ENCODE measurements around the gene FBXL19. TPM values are rescaled to one million over a fixed set of nuclear protein-coding genes. Genes with fewer than 3 reads are reported as not detected.

Gene FBXL19
- total RNA-seq, 2 donors from 2014 or later = 21.9 to 44.8 TPM

- H3K36me3 ChIP-seq = no peaks in the 10 kb centered on the region
- intact Hi-C loops (cut with DNase I) = no loop called here
- H3K27ac ChIP-seq = no peak overlapping the region
- no peak for DNase-seq
- H3K9me3 ChIP-seq = no peaks in the 10 kb centered on the region
- peaks cover 7% of the 10 kb centered on the region for H3K27me3 ChIP-seq
- no peak for TF ChIP-seq CTCF (IDR thresholded peaks at IDR 0.05)
- H3K4me3 ChIP-seq = peak overlapping the region; percentile 36
- H3K4me1 ChIP-seq = no peaks in the 10 kb centered on the region
- H3K9ac ChIP-seq (ENCODE audit: low read depth in 2 of 2, low read length in 2 of 2) = peak overlapping the region in 1 of 2 donors; percentile 83
Observed at GRCh38 chr16:30997725-30998711, 74.6 kb downstream of the FBXL19 start.

Small RNA genes lying within 50 kb of the gene (microRNA-seq; reads per million reads assigned to microRNA genes)
- gene MIR4519 (2.2 reads per million), gene MIR762 (not detected)

Other genes with a start within 250 kb of the FBXL19 start
- gene SRCAP, start 224.4 kb upstream of the FBXL19 start, total RNA-seq = 10 to 100 TPM; 44.0 to 79.3 TPM
- gene PHKG2, start 175.1 kb upstream of the FBXL19 start, total RNA-seq = 10 to 100 TPM; 33.6 to 47.8 TPM
- 10 to 100 TPM in 1 of 2 donors, 1 to 10 TPM in 1; 8.6 to 12.7 TPM for gene CFAP119, start 161.5 kb upstream of the FBXL19 start, total RNA-seq
- gene RNF40, start 161.2 kb upstream of the FBXL19 start, total RNA-seq = 100 to 1,000 TPM in 1 of 2 donors, 10 to 100 TPM in 1; 94.6 to 117 TPM
- gene ZNF629, start 136.4 kb upstream of the FBXL19 start, total RNA-seq = 10 to 100 TPM; 11.8 to 15.2 TPM
- 10 to 100 TPM; 19.9 to 34.5 TPM for gene BCL7C, start 29.5 kb upstream of the FBXL19 start, total RNA-seq
- gene CTF1, start 27.0 kb upstream of the FBXL19 start, total RNA-seq = 1 to 10 TPM in 1 of 2 donors, under 1 TPM in 1; 0.72 to 1.6 TPM
- gene ORAI3, start 25.5 kb downstream of the FBXL19 start, total RNA-seq = 10 to 100 TPM; 14.3 to 22.1 TPM
- gene SETD1A, start 34.2 kb downstream of the FBXL19 start, total RNA-seq = 10 to 100 TPM; 11.6 to 15.9 TPM
- gene HSD3B7, start 61.6 kb downstream of the FBXL19 start, total RNA-seq = 10 to 100 TPM; 19.0 to 20.9 TPM
- gene STX1B, start 87.1 kb downstream of the FBXL19 start, total RNA-seq = under 1 TPM; 0.35 to 0.52 TPM
- 10 to 100 TPM; 70.8 to 71.4 TPM for gene STX4, start 110.0 kb downstream of the FBXL19 start, total RNA-seq
- 10 to 100 TPM in 1 of 2 donors, 1 to 10 TPM in 1; 7.8 to 12.8 TPM for gene ZNF668, start 150.7 kb downstream of the FBXL19 start, total RNA-seq
- gene ZNF646, start 150.8 kb downstream of the FBXL19 start, total RNA-seq = 10 to 100 TPM; 18.4 to 20.0 TPM
- gene PRSS53, start 165.4 kb downstream of the FBXL19 start, total RNA-seq = 1 to 10 TPM in 1 of 2 donors, under 1 TPM in 1; 0.77 to 2.6 TPM
- gene VKORC1, start 171.2 kb downstream of the FBXL19 start, total RNA-seq = 10 to 100 TPM; 39.5 to 50.3 TPM
- gene BCKDK, start 184.8 kb downstream of the FBXL19 start, total RNA-seq = 10 to 100 TPM; 41.3 to 43.4 TPM
- gene KAT8, start 194.1 kb downstream of the FBXL19 start, total RNA-seq = 10 to 100 TPM; 42.2 to 69.5 TPM
- gene PRSS8, start 212.2 kb downstream of the FBXL19 start, total RNA-seq = 100 to 1,000 TPM; 337 to 347 TPM
- 1 to 10 TPM; 3.6 to 6.4 TPM for gene PRSS36, start 226.5 kb downstream of the FBXL19 start, total RNA-seq

Measured in colonic mucosa (tissue), 4 donors.